GM23248 (cell line): ENCODE measurements around the gene DIRAS2.

Source experiments
- EZH2 ChIP-seq: fragments of 200-600 bp; sonication (generic); IDR thresholded peaks from 2 replicates; pipeline ENCODE4 v1.6.1; 2018; ENCODE audit warnings: antibody characterized with exemption, mild to moderate bottlenecking; ENCODE audit not compliant: insufficient read depth, poor library complexity, severe bottlenecking
- EZH2phosphoT487 ChIP-seq: fragments of 200-600 bp; sonication (generic); IDR thresholded peaks from 2 replicates; pipeline ENCODE4 v1.6.1; 2018; ENCODE audit warnings: antibody characterized with exemption, moderate library complexity, mild to moderate bottlenecking, low read depth; ENCODE audit not compliant: insufficient read depth

- TF ChIP-seq EZH2phosphoT487 (no peak), EZH2 (no peak)
Observed at GRCh38 chr9:90647843-90648242, 5.2 kb upstream of the DIRAS2 start.
